HK-2 (cell line): Measurements from ENCODE around the gene FADS2.

Source experiments
- DNase-seq: peaks from one replicate; pipeline ENCODE4 v3.0.0-alpha.2; 2018; ENCODE audit not compliant: unreplicated experiment

The FADS2 gene

GRCh38 chr11:61886643-61887042 lies 58.5 kb downstream of the FADS2 start:
- DNase-seq, result no peak

- peak; percentile 58 for DNase-seq
These were observed 59.9 kb downstream of the FADS2 start for GRCh38 chr11:61887839-61888494.

GRCh38 chr11:61888590-61888989 lies 60.5 kb downstream of the FADS2 start:
- no peak for DNase-seq

- DNase-seq, result no peak
These were observed 61.7 kb downstream of the FADS2 start for GRCh38 chr11:61889831-61890230.

GRCh38 chr11:61890529-61891330 lies 62.6 kb downstream of the FADS2 start:
- peak; percentile 57 for DNase-seq

GRCh38 chr11:61891331-61892084 lies 63.4 kb downstream of the FADS2 start, which contains the start of gene FADS3:
TSS of gene FADS3 (minus strand) at chr11:61891545. CDS start at chr11:61891381, 164 bp downstream.
- DNase-seq, result peak; percentile 68

GRCh38 chr11:61892085-61892370 lies 63.9 kb downstream of the FADS2 start:
- no peak for DNase-seq

- DNase-seq, result no peak
These were observed 65.9 kb downstream of the FADS2 start for GRCh38 chr11:61893981-61894380.

- DNase-seq, result no peak
These were observed 67.1 kb downstream of the FADS2 start for GRCh38 chr11:61895046-61895717.

- DNase-seq, result no peak
These were observed 67.6 kb downstream of the FADS2 start for GRCh38 chr11:61895718-61896059.

GRCh38 chr11:61896665-61897386 lies 68.7 kb downstream of the FADS2 start:
- no peak for DNase-seq

GRCh38 chr11:61897387-61898246 lies 69.5 kb downstream of the FADS2 start:
- peak; percentile 59 for DNase-seq

- DNase-seq, result no peak
These were observed 70.1 kb downstream of the FADS2 start for GRCh38 chr11:61898247-61898582.

GRCh38 chr11:61899146-61899841 lies 71.2 kb downstream of the FADS2 start:
- peak; percentile 85 for DNase-seq

- no peak for DNase-seq
These were observed 72.2 kb downstream of the FADS2 start for GRCh38 chr11:61900251-61900650.

- DNase-seq, result no peak
These were observed 73.3 kb downstream of the FADS2 start for GRCh38 chr11:61901397-61901796.

- no peak for DNase-seq
These were observed 74.2 kb downstream of the FADS2 start for GRCh38 chr11:61902313-61902712.

- DNase-seq, result no peak
These were observed 75.7 kb downstream of the FADS2 start for GRCh38 chr11:61903845-61904244.

- no peak for DNase-seq
These were observed 76.5 kb downstream of the FADS2 start for GRCh38 chr11:61904539-61905048.
